IMR-90 (cell line): ENCODE data around the gene LCE3B. TPM values are rescaled to one million over a fixed set of nuclear protein-coding genes. Genes with fewer than 3 reads are reported as not detected.

Experiments used
- ATAC-seq: fragments of 200-7000 bp; cut with Tn5 transposase; 2 replicates; pipeline ENCODE4 v1.9.1; 2020; ENCODE audit warnings: low read depth, mild to moderate bottlenecking, moderate library complexity
- BruUV-seq: library from RNA; stranded (reverse); fragments of 400-500 nt; replicated peaks from 2 replicates; lab custom pipeline; 2021; lab: Mats Ljungman, UMichigan
- CTCF ChIA-PET: fragments of 300-600 bp; formaldehyde crosslinking; extraction: SDS; loops from one replicate; lab custom pipeline; 2021; ENCODE audit warnings: antibody characterized with exemption; lab: Yijun Ruan, JAX
- POLR2A ChIA-PET: fragments of 300-600 bp; sonication (Branson Sonifier 250); formaldehyde crosslinking; loops from one replicate; lab custom pipeline; 2022; ENCODE audit warnings: antibody characterized with exemption; ENCODE audit not compliant: unreplicated experiment; lab: Charles Lee
- DNase-seq: peaks from one replicate; pipeline ENCODE4 v3.0.0; 2013
- H2AFZ ChIP-seq: replicated peaks from 2 replicates; pipeline ENCODE3; 2013; ENCODE audit warnings: low read length, mild to moderate bottlenecking; ENCODE audit not compliant: poor library complexity
- H2AK5ac ChIP-seq: 2 replicates; pipeline ENCODE4 v1.6.1; 2013; ENCODE audit warnings: low read depth, low read length, inconsistent platforms
- H2AK9ac ChIP-seq: replicated peaks from 2 replicates; pipeline ENCODE3; 2013; ENCODE audit warnings: mild to moderate bottlenecking, low read depth, low read length, moderate library complexity; ENCODE audit not compliant: poor library complexity
- H2BK120ac ChIP-seq: 2 replicates; pipeline ENCODE4 v1.6.1; 2013; ENCODE audit warnings: low read depth, low read length, inconsistent platforms
- H2BK15ac ChIP-seq: 3 replicates; pipeline ENCODE4 v1.6.1; 2013; ENCODE audit warnings: low read depth, low read length, inconsistent platforms
- H2BK20ac ChIP-seq: 2 replicates; pipeline ENCODE4 v1.6.1; 2013; ENCODE audit warnings: low read depth, mild to moderate bottlenecking, inconsistent platforms, low read length, moderate library complexity
- H2BK5ac ChIP-seq: 2 replicates; pipeline ENCODE4 v1.6.1; 2013; ENCODE audit warnings: mild to moderate bottlenecking, low read depth, low read length, inconsistent platforms; ENCODE audit not compliant: poor library complexity, severe bottlenecking
- H3K14ac ChIP-seq: replicated peaks from 2 replicates; pipeline ENCODE4 v1.6.1; 2013; ENCODE audit warnings: low read depth, low read length, inconsistent platforms
- H3K18ac ChIP-seq: 2 replicates; pipeline ENCODE4 v1.6.1; 2013; ENCODE audit warnings: low read depth, low read length, control low read depth
- H3K23ac ChIP-seq: 2 replicates; pipeline ENCODE4 v1.6.1; 2013; ENCODE audit warnings: low read depth, low read length, inconsistent platforms
- H3K27ac ChIP-seq: 2 replicates; pipeline ENCODE4 v1.5.1; 2013; ENCODE audit warnings: mild to moderate bottlenecking, control low read depth, low read length; ENCODE audit not compliant: insufficient read depth
- H3K27me3 ChIP-seq: 2 replicates; pipeline ENCODE4 v1.6.1; 2013; ENCODE audit warnings: low read length; ENCODE audit not compliant: control insufficient read depth, insufficient read depth
- H3K36me3 ChIP-seq: 2 replicates; pipeline ENCODE4 v1.6.1; 2013; ENCODE audit warnings: low read length, mixed read lengths; ENCODE audit not compliant: control insufficient read depth, insufficient read depth
- H3K4ac ChIP-seq: 2 replicates; pipeline ENCODE4 v1.6.1; 2013; ENCODE audit warnings: low read depth, low read length, inconsistent platforms
- H3K4me1 ChIP-seq: 2 replicates; pipeline ENCODE4 v1.6.1; 2013; ENCODE audit warnings: low read length, mixed read lengths; ENCODE audit not compliant: control insufficient read depth, insufficient read depth
- H3K4me2 ChIP-seq: 2 replicates; pipeline ENCODE4 v1.6.1; 2013; ENCODE audit warnings: low read depth, mild to moderate bottlenecking, control low read depth, low read length, moderate library complexity
- H3K4me3 ChIP-seq: 2 replicates; pipeline ENCODE4 v1.5.1; 2013; ENCODE audit warnings: low read depth, mild to moderate bottlenecking, control low read depth, low read length, moderate library complexity; ENCODE audit not compliant: insufficient read depth
- H3K56ac ChIP-seq: 2 replicates; pipeline ENCODE4 v1.6.1; 2013; ENCODE audit warnings: low read length, inconsistent platforms; ENCODE audit not compliant: insufficient read depth; ENCODE audit errors: extremely low read depth
- H3K79me1 ChIP-seq, 2 experiments: 2 replicates each; pipeline ENCODE4 v1.6.1; 2013; ENCODE audit warnings: low read length in 2 of 2, inconsistent platforms in 1 of 2, low read depth in 1 of 2
- H3K9ac ChIP-seq: 2 replicates; pipeline ENCODE4 v1.6.1; 2013; ENCODE audit warnings: low read depth, low read length, control low read depth
- H3K9me1 ChIP-seq: 2 replicates; pipeline ENCODE4 v1.6.1; 2013; ENCODE audit warnings: low read length, inconsistent platforms; ENCODE audit not compliant: insufficient read depth
- H3K9me3 ChIP-seq: 2 replicates; pipeline ENCODE4 v1.6.1; 2013; ENCODE audit warnings: low read length; ENCODE audit not compliant: control insufficient read depth, insufficient read depth
- H4K20me1 ChIP-seq: 2 replicates; pipeline ENCODE4 v1.6.1; 2013; ENCODE audit warnings: low read length, inconsistent platforms; ENCODE audit not compliant: insufficient read depth
- H4K5ac ChIP-seq: 2 replicates; pipeline ENCODE4 v1.6.1; 2013; ENCODE audit warnings: mild to moderate bottlenecking, low read depth, low read length, control low read depth
- H4K8ac ChIP-seq, 2 experiments: 2 replicates each; pipeline ENCODE4 v1.6.1; 2013; ENCODE audit warnings: low read depth in 2 of 2, low read length in 2 of 2, control low read depth in 1 of 2, inconsistent platforms in 1 of 2
- H4K91ac ChIP-seq: 2 replicates; pipeline ENCODE4 v1.6.1; 2013; ENCODE audit warnings: low read depth, low read length, inconsistent platforms; ENCODE audit not compliant: insufficient read depth
- BHLHE40 ChIP-seq: fragments of 150-350 bp; IDR thresholded peaks from 2 replicates; pipeline ENCODE4 v1.6.1; 2016; ENCODE audit warnings: mild to moderate bottlenecking, low read depth, low read length
- CEBPB ChIP-seq: IDR thresholded peaks from 2 replicates; pipeline ENCODE4 v1.6.1; 2012; ENCODE audit warnings: low read depth, low read length, improper control_type of control experiment
- CHD1 ChIP-seq: IDR thresholded peaks from 2 replicates; pipeline ENCODE4 v1.6.1; 2012; ENCODE audit warnings: low read depth, low read length, improper control_type of control experiment
- CTCF ChIP-seq: conservative IDR thresholded peaks from 2 replicates; pipeline ENCODE4 v1.5.1; 2012; ENCODE audit warnings: mild to moderate bottlenecking, low read depth, low read length, improper control_type of control experiment
- ELK1 ChIP-seq: fragments of 150-350 bp; IDR thresholded peaks from 2 replicates; pipeline ENCODE4 v1.6.1; 2016; ENCODE audit warnings: low read depth, mild to moderate bottlenecking, low read length, moderate library complexity, borderline replicate concordance
- FOS ChIP-seq: fragments of 150-350 bp; IDR thresholded peaks from 2 replicates; pipeline ENCODE4 v1.6.1; 2016; ENCODE audit warnings: low read depth, low read length
- MAFK ChIP-seq: IDR thresholded peaks from 2 replicates; pipeline ENCODE4 v1.6.1; 2012; ENCODE audit warnings: low read depth, low read length, improper control_type of control experiment
- MAZ ChIP-seq: IDR thresholded peaks from 2 replicates; pipeline ENCODE4 v1.6.1; 2012; ENCODE audit warnings: low read depth, mild to moderate bottlenecking, low read length, improper control_type of control experiment, moderate library complexity, borderline replicate concordance
- MXI1 ChIP-seq: IDR thresholded peaks from 2 replicates; pipeline ENCODE4 v1.6.1; 2012; ENCODE audit warnings: low read depth, mild to moderate bottlenecking, low read length, moderate library complexity, borderline replicate concordance
- NFE2L2 ChIP-seq: fragments of 150-350 bp; IDR thresholded peaks from 2 replicates; pipeline ENCODE4 v1.6.1; 2016; ENCODE audit warnings: low read depth, mild to moderate bottlenecking, low read length
- POLR2A ChIP-seq: IDR thresholded peaks from 2 replicates; pipeline ENCODE4 v1.6.1; 2012; ENCODE audit warnings: mild to moderate bottlenecking, low read depth, low read length
- RAD21 ChIP-seq: IDR thresholded peaks from 2 replicates; pipeline ENCODE4 v1.6.1; 2012; ENCODE audit warnings: low read length, improper control_type of control experiment
- RCOR1 ChIP-seq: IDR thresholded peaks from 2 replicates; pipeline ENCODE4 v1.6.1; 2012; ENCODE audit warnings: mild to moderate bottlenecking, low read length, improper control_type of control experiment; ENCODE audit not compliant: insufficient replicate concordance
- RFX5 ChIP-seq: IDR thresholded peaks from 2 replicates; pipeline ENCODE4 v1.8.0; 2012; ENCODE audit warnings: low read depth, mild to moderate bottlenecking, low read length, moderate library complexity
- SMC3 ChIP-seq: fragments of 150-350 bp; IDR thresholded peaks from 2 replicates; pipeline ENCODE4 v1.6.1; 2016; ENCODE audit warnings: low read depth, mild to moderate bottlenecking, antibody characterized with exemption, low read length, moderate library complexity
- USF2 ChIP-seq: fragments of 150-350 bp; IDR thresholded peaks from 2 replicates; pipeline ENCODE4 v1.6.1; 2017; ENCODE audit warnings: mild to moderate bottlenecking, antibody characterized with exemption, low read length, low read depth
- WGBS, 2 experiments: methylation state at CpG; one replicate each; pipeline versions ENCODE4 v1.1.5 to v1.1.7; 2013; ENCODE audit warnings: missing lambda C conversion rate in 2 of 2; ENCODE audit not compliant: insufficient read length in 1 of 2; ENCODE audit errors: extremely low coverage in 2 of 2; 5-methylcytosine and 5-hydroxymethylcytosine counted together
- dilution Hi-C: fragments of 300-500 bp; cut with HindIII; formaldehyde crosslinking; loops from one replicate; pipeline ENCODE4 v1.14.3; 2018; ENCODE audit warnings: low sequenced_read_pairs; ENCODE audit not compliant: unreplicated experiment
- in situ Hi-C: fragments of 300-500 bp; cut with MboI; formaldehyde crosslinking; loops from 3 replicates; pipeline ENCODE4 v1.14.3; 2019; ENCODE audit warnings: low sequenced_read_pairs, inconsistent platforms, mixed read lengths
- intact Hi-C: fragments of 100-400 bp; cut with micrococcal nuclease; formaldehyde crosslinking; loops from 2 replicates; pipeline ENCODE4 v1.10.0; 2022
- polyA plus RNA-seq, 3 experiments: library from polyadenylated mRNA; depleted of rRNA; stranded (reverse); fragments of >200 nt; gene quantifications; 2 replicates each; pipeline ENCODE4 v1.2.3, GENCODE V29; 2012; ENCODE audit warnings: low replicate concordance in 1 of 3
- total RNA-seq: library from RNA; depleted of rRNA; stranded (reverse); fragments of >200 nt; gene quantifications from 2 replicates; pipeline ENCODE4 v1.2.3, GENCODE V29; 2012

The LCE3B gene
- total and polyA plus RNA-seq, 2 of the 4 experiments (the other 2 are of a cell fraction), result not detected

- Histone ChIP-seq H3K36me3 (no peaks in the 10 kb centered on the region), H3K4me1 (no peaks in the 10 kb centered on the region), H2BK120ac (no peak overlapping the region), H3K4me2 (no peak overlapping the region), H2BK20ac (no peak overlapping the region), H3K9ac (no peak overlapping the region), H2AK5ac (no peak overlapping the region), H3K27ac (no peak overlapping the region), H3K4ac (no peak overlapping the region), H2AK9ac (no peak overlapping the region), H3K9me3 (no peaks in the 10 kb centered on the region), H2BK5ac (no peak overlapping the region), H3K23ac (no peak overlapping the region), H2BK15ac (no peak overlapping the region), H2AFZ (no peak overlapping the region), H4K8ac (no peak overlapping the region), H3K79me1 (no peaks in the 10 kb centered on the region), H4K5ac (no peak overlapping the region), H3K18ac (no peak overlapping the region), H3K27me3 (no peaks in the 10 kb centered on the region), H3K56ac (no peak overlapping the region), H3K14ac (no peak overlapping the region), H3K4me3 (no peak overlapping the region), H3K9me1 (no peaks in the 10 kb centered on the region), H4K91ac (no peak overlapping the region), H4K20me1 (no peaks in the 10 kb centered on the region)
- BruUV-seq, result no TSS peak
- dilution Hi-C loops (no loop called here), in situ Hi-C loops (no loop called here), intact Hi-C loops (no loop called here)
- DNase-seq (no peak), ATAC-seq (no peak)
- CTCF ChIA-PET, result no interaction called here
- TF ChIP-seq MAFK, result no peak
- no peak for TF ChIP-seq CHD1
- no peak for TF ChIP-seq MXI1
- no peak for TF ChIP-seq RAD21
- no peak for TF ChIP-seq ELK1
- TF ChIP-seq BHLHE40, result no peak
- no peak for TF ChIP-seq CTCF
- no peak for TF ChIP-seq POLR2A
- TF ChIP-seq RCOR1, result no peak
- TF ChIP-seq FOS, result no peak
- no peak for TF ChIP-seq NFE2L2
- TF ChIP-seq USF2, result no peak
- no peak for TF ChIP-seq SMC3
- no peak for TF ChIP-seq CEBPB
- TF ChIP-seq RFX5, result no peak
- TF ChIP-seq MAZ, result no peak
- POLR2A ChIA-PET, result no interaction called here
- WGBS, 2 experiments, result no CpG with 5 or more reads among the region's 2 CpGs
Observed at GRCh38 chr1:152596986-152597385, 16.6 kb upstream of the LCE3B start.
